Nephron progenitor cell (in vitro differentiated cells): ENCODE data around the gene GGTLC1.

Experiments
- DNase-seq: peaks from one replicate; pipeline ENCODE4 v3.0.0; 2021
- H3K27ac Mint-ChIP-seq: 2 replicates; pipeline ENCODE4 v1.8.0; 2021; ENCODE audit warnings: mild to moderate bottlenecking, moderate library complexity, mixed read lengths
- H3K27me3 Mint-ChIP-seq: 2 replicates; pipeline ENCODE4 v1.8.0; 2021; ENCODE audit warnings: mild to moderate bottlenecking, low read depth, mixed read lengths; ENCODE audit not compliant: poor library complexity
- H3K36me3 Mint-ChIP-seq: 2 replicates; pipeline ENCODE4 v1.8.0; 2021; ENCODE audit warnings: low read depth, mixed read lengths
- H3K4me1 Mint-ChIP-seq: 2 replicates; pipeline ENCODE4 v1.8.0; 2021; ENCODE audit warnings: mixed read lengths
- H3K4me3 Mint-ChIP-seq: 2 replicates; pipeline ENCODE4 v1.8.0; 2021; ENCODE audit warnings: mild to moderate bottlenecking, moderate library complexity, mixed read lengths
- H3K9me3 Mint-ChIP-seq: 2 replicates; pipeline ENCODE4 v1.8.0; 2021; ENCODE audit warnings: mild to moderate bottlenecking, moderate library complexity, mixed read lengths
- TF ChIP-seq, protein P1 (sequence below): fragments of 200-600 bp; sonication (generic); IDR thresholded peaks from 2 replicates; pipeline ENCODE4 v1.5.0; 2021; ENCODE audit warnings: antibody characterized with exemption

GGTLC1 gene

DNA sequence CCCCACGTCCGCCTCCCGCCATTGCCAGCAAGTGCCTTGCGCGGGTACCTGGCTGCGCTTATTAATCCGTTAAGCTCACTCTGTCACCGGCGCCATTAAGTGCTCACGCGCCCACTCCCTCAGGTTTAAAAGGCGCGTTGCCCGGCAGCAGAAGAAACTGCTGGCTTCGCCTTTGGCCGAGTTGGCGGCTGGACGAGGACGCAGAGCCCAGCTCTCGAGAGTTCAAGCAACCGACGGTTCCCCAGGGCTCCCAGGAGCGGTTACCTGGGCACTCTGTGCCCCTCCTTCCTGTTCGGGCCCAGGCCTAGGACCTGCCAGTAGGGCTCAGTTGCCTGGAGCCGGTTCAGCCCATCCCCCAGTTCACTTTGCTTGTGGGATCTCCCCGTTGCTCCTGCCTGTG, at the start of gene GGTLC1:
Gene GGTLC1 (minus strand): TSS at position 219 of the 400 bp plus-strand sequence. CDS start 2,168 bp downstream, outside the sequence.
- no peak within 1 kb of the TSS for H3K4me3 Mint-ChIP-seq
- peaks cover under 1% of the 10 kb centered on the region for H3K4me1 Mint-ChIP-seq
- H3K9me3 Mint-ChIP-seq, result no peaks in the 10 kb centered on the region
- TF ChIP-seq, protein P1, sequence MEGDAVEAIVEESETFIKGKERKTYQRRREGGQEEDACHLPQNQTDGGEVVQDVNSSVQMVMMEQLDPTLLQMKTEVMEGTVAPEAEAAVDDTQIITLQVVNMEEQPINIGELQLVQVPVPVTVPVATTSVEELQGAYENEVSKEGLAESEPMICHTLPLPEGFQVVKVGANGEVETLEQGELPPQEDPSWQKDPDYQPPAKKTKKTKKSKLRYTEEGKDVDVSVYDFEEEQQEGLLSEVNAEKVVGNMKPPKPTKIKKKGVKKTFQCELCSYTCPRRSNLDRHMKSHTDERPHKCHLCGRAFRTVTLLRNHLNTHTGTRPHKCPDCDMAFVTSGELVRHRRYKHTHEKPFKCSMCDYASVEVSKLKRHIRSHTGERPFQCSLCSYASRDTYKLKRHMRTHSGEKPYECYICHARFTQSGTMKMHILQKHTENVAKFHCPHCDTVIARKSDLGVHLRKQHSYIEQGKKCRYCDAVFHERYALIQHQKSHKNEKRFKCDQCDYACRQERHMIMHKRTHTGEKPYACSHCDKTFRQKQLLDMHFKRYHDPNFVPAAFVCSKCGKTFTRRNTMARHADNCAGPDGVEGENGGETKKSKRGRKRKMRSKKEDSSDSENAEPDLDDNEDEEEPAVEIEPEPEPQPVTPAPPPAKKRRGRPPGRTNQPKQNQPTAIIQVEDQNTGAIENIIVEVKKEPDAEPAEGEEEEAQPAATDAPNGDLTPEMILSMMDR, result no peak
- DNase-seq, result no peak
- no peaks in the 10 kb centered on the region for H3K27me3 Mint-ChIP-seq
- H3K36me3 Mint-ChIP-seq, result no peaks in the 10 kb centered on the region
- H3K27ac Mint-ChIP-seq, result no peak within 1 kb of the TSS

- H3K36me3 Mint-ChIP-seq, result no peaks in the 10 kb centered on the region
- no peaks in the 10 kb centered on the region for H3K9me3 Mint-ChIP-seq
- H3K27ac Mint-ChIP-seq, result no peak overlapping the region
- H3K4me3 Mint-ChIP-seq, result no peak overlapping the region
- TF ChIP-seq, protein P1, result no peak
- H3K27me3 Mint-ChIP-seq, result peaks cover 13% of the 10 kb centered on the region
- peaks cover 6% of the 10 kb centered on the region for H3K4me1 Mint-ChIP-seq
- no peak for DNase-seq
Measured at GRCh38 chr20:24034820-24035219, 46.2 kb upstream of the GGTLC1 start.

DNA sequence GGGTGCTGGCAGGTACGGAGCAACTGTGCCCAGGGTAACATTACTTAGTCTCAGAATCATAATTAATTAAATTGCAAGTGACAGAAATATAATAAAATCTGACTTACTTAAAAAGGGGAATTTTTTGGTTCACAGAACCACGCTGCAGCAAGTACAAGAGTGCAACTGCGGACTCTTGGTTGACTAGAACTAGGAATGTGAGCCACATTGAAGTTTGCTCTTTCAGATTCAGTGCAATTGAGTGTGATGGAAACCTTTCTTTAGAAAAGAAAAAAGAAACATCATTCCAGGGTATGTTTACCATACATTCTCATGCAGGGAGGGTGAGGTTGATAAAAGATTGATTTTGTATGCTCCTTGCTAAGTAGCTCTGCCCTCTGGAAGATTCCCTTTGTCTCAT, 45.0 kb upstream of the GGTLC1 start:
- H3K36me3 Mint-ChIP-seq, result no peaks in the 10 kb centered on the region
- no peak overlapping the region for H3K27ac Mint-ChIP-seq
- H3K9me3 Mint-ChIP-seq, result no peaks in the 10 kb centered on the region
- peaks cover 10% of the 10 kb centered on the region for H3K27me3 Mint-ChIP-seq
- TF ChIP-seq, protein P1, result no peak
- DNase-seq, result no peak
- H3K4me3 Mint-ChIP-seq, result no peak overlapping the region
- peaks cover 6% of the 10 kb centered on the region for H3K4me1 Mint-ChIP-seq

GRCh38 chr20:24033151-24033550, 44.6 kb upstream of the GGTLC1 start:
- no peaks in the 10 kb centered on the region for H3K36me3 Mint-ChIP-seq
- H3K4me1 Mint-ChIP-seq, result peaks cover 6% of the 10 kb centered on the region
- no peaks in the 10 kb centered on the region for H3K9me3 Mint-ChIP-seq
- H3K27me3 Mint-ChIP-seq, result peaks cover 10% of the 10 kb centered on the region
- no peak for DNase-seq
- H3K4me3 Mint-ChIP-seq, result no peak overlapping the region
- no peak overlapping the region for H3K27ac Mint-ChIP-seq
- TF ChIP-seq, protein P1, result no peak

DNA sequence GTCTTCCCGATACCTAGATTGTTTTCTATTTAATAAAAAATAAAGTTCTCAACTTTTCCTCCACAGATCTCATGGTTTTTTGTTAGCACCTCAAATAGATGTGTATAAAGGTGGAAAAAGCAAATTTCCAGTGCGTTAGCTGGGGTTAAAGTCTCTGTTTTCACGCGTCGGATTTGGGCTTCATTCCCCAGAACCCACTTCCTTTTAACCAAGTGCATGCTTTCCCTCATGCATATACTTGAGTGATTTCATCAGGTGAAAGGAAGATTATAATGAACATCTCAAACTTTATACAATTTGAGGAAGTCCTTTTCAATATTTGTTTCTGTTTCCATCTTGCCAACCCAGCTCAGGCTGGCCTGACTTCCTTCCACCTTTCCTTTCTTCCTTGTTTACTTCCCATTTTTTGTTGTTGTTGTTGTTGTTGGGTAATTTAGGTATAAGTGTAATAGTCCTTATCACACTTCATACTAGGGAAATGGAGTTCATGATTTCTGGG, 43.9 kb upstream of the GGTLC1 start:
- Mint-ChIP-seq H3K36me3 (no peaks in the 10 kb centered on the region), H3K4me1 (peaks cover 6% of the 10 kb centered on the region), H3K4me3 (no peak overlapping the region), H3K27ac (no peak overlapping the region), H3K27me3 (peaks cover 10% of the 10 kb centered on the region), H3K9me3 (no peaks in the 10 kb centered on the region)
- DNase-seq, result no peak
- TF ChIP-seq, protein P1, result no peak

DNA sequence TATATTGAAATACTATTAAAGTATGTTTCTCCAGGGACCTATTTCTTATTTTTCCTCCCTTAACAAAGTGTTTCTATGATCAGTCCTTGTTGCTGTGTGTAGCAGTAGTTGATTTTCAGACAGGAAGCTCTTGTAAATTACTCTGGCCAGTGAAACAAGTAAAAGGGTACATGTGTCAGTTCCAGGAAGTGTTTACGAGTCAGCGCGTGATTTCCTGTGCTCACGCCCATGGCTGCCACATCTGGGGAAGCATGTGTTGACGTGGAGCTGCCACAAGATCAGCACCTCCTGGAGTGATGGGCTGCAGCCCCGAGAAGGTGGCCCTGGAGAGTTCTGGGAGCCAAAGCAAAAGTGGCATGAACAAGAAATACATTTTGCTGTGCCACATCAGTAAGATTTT, 38.6 kb upstream of the GGTLC1 start:
- H3K4me3 Mint-ChIP-seq, result no peak overlapping the region
- H3K27me3 Mint-ChIP-seq, result peaks cover 12% of the 10 kb centered on the region
- H3K4me1 Mint-ChIP-seq, result no peaks in the 10 kb centered on the region
- TF ChIP-seq, protein P1, result no peak
- H3K27ac Mint-ChIP-seq, result no peak overlapping the region
- DNase-seq, result no peak
- H3K36me3 Mint-ChIP-seq, result no peaks in the 10 kb centered on the region
- H3K9me3 Mint-ChIP-seq, result no peaks in the 10 kb centered on the region
